ENCODE measurements around the gene MTA3. TPM values are rescaled to one million over a fixed set of nuclear protein-coding genes. Genes with fewer than 3 reads are reported as not detected.

MTA3 gene
- total RNA-seq = 13.0 and 14.9 TPM in 2 replicates

DNA sequence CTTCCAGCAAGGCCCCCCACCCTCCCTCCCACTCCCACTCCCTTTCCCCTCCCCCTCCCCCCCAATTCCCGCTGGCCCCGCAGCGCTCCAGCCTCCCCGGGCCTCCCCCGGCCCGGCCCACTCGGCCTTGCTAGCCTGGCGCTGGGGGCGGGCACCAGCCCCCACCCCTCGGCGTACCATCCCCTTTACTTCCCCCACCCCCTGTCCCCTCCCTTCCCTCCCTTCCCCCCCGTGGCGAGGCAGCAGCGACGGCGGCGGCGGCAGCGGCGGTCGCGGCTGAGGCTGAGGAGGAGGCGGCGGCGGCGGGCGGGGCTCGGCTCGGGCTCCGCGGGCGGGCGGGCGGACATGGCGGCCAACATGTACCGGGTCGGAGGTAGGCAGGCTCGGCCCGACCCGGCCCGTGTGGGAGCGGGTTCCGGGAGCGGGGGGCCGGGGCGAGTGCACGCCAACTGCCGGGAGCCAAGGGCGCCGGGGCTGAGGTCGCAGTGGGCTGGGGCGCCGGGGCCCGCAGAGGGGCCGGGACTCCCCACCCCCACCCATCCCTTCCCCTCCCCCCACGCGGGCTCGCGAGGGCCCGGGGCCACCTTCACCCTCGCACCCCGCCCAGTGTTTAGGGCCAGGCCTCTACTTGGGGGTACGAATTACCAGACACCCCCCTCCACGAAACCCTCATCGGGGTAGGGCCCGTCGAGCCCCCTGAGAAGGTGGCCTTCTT lies at the start of gene MTA3:
TSS of gene MTA3 (plus strand) at position 232 of the 715 bp plus-strand sequence. CDS start at position 346, 114 bp downstream.

DNA sequence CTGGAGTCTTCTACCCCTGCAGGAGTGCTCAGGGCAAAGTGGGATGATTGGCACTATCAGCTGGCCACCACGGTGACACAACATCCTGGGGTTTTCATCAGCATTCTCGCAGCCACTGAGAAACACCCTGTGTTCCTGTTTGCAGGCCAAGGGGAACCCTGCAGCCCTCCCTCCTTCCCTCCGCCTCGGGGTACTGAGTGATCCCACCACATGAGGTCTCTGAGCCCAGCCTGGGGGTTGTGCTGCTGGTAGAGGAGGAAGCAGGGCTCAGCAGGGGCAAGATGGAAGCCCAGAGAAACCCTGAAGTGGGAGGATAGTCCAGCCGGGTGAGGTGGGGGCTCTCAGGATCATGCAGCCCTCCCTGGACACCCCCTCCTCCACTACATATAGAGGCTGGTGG lies 195.7 kb downstream of the MTA3 start, which contains the start of gene OXER1:
TSS of gene OXER1 (minus strand) at position 40 of the 400 bp plus-strand sequence. CDS start 73 bp downstream, outside the sequence.

DNA sequence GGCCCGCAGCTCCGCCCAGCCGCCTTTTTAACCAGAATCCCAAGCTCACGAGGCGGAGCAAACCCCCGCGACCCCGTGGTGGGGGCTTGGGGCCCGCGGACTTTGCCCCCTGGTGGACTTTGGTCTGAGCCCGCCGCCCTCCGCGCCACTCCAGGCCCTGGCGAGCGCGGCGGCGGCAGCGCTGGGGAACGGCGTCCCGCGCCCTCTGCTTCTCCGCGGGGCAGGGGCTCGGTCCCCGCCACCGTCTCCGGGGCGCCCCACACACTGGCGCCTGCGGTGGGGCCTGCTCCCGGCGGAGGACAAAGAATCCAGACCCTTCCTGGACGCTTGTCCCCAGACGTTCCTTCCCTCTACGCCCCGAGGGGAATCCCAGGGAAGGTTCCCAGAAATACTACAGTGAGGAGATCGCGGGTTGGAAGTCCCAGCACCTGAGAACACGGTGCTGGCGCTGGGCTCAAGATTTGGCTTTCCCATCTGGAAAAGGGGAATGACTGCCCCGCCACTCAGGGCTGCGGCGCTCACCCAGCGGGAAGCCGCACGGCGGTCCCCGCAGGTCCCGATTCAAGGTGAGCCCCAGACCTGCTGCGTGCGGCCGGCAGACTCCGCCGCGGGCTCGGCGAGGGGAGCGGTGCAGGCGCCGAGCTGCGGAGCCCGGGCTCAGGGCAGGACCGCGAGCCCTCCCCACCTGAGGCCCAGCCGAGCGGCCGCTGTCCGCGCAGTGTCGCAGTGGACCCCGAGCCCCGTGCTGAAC lies 224.3 kb downstream of the MTA3 start, which contains the start of gene HAAO:
TSS of gene HAAO (minus strand) at position 1 of the 751 bp plus-strand sequence. CDS start 47 bp downstream, outside the sequence.

Other genes starting within 250 kb of the MTA3 start
- 169 and 190 TPM in 2 replicates for gene COX7A2L, start 207.4 kb upstream of the MTA3 start, total RNA-seq
- not detected in 2 replicates for gene KCNG3, start 74.7 kb upstream of the MTA3 start, total RNA-seq
- not detected in 2 replicates for gene OXER1, start 195.5 kb downstream of the MTA3 start, total RNA-seq
- not detected in 2 replicates for gene HAAO, start 224.0 kb downstream of the MTA3 start, total RNA-seq

Measured in mammary microvascular endothelial cell (primary cell).